Epithelial cell of esophagus (primary cell): ENCODE measurements around the gene BUD13.

ENCODE experiments used
- DNase-seq: peaks from one replicate; pipeline ENCODE4 v3.0.0; 2010; ENCODE audit warnings: low read depth
- H3K4me3 ChIP-seq: 2 replicates; pipeline ENCODE4 v1.5.1; 2011; ENCODE audit warnings: mild to moderate bottlenecking, low read length, control low read depth
- CTCF ChIP-seq: IDR thresholded peaks from 2 replicates; pipeline ENCODE4 v1.5.1; 2011; ENCODE audit warnings: low read depth, mild to moderate bottlenecking, low read length, control low read depth, inconsistent platforms; ENCODE audit not compliant: insufficient read depth; ENCODE audit errors: missing control alignments

Gene BUD13

GRCh38 chr11:116700586-116701220 lies 72.1 kb downstream of the BUD13 start:
- no peak for DNase-seq
- TF ChIP-seq CTCF: no peak
- no peak overlapping the region for H3K4me3 ChIP-seq
